ENCODE data around the gene ANG.

- TF ChIP-seq, protein P1, sequence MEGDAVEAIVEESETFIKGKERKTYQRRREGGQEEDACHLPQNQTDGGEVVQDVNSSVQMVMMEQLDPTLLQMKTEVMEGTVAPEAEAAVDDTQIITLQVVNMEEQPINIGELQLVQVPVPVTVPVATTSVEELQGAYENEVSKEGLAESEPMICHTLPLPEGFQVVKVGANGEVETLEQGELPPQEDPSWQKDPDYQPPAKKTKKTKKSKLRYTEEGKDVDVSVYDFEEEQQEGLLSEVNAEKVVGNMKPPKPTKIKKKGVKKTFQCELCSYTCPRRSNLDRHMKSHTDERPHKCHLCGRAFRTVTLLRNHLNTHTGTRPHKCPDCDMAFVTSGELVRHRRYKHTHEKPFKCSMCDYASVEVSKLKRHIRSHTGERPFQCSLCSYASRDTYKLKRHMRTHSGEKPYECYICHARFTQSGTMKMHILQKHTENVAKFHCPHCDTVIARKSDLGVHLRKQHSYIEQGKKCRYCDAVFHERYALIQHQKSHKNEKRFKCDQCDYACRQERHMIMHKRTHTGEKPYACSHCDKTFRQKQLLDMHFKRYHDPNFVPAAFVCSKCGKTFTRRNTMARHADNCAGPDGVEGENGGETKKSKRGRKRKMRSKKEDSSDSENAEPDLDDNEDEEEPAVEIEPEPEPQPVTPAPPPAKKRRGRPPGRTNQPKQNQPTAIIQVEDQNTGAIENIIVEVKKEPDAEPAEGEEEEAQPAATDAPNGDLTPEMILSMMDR (IDR thresholded peaks at IDR 0.05): no peak
- TF ChIP-seq POLR2A (IDR thresholded peaks at IDR 0.05): no peak
Measured at GRCh38 chr14:20734430-20734806, 45.9 kb downstream of the ANG start.

Data from esophagus squamous epithelium (tissue), 4 donors.